Kidney epithelial cell (primary cell): Measurements from ENCODE around the gene WNT16. TPM values are rescaled to one million over a fixed set of nuclear protein-coding genes. Genes with fewer than 3 reads are reported as not detected.
"Not testable (repeated sequence)": the region's sequence is repeated elsewhere in the genome, so short reads cannot be mapped to it uniquely, and the experiment has no call there.

Experiments
- DNase-seq: peaks from one replicate; pipeline ENCODE4 v3.0.0-alpha.2; 2010; ENCODE audit warnings: low read depth
- H3K27me3 ChIP-seq: 2 replicates; pipeline ENCODE4 v1.6.0; 2011; ENCODE audit warnings: low read length; ENCODE audit not compliant: control insufficient read depth, insufficient read depth
- H3K36me3 ChIP-seq: 2 replicates; pipeline ENCODE4 v1.5.1; 2011; ENCODE audit warnings: low read length; ENCODE audit not compliant: control insufficient read depth, insufficient read depth
- H3K4me3 ChIP-seq: 2 replicates; pipeline ENCODE4 v1.5.1; 2011; ENCODE audit warnings: low read depth, mild to moderate bottlenecking, control low read depth, low read length
- total RNA-seq: library from RNA; depleted of rRNA; stranded (reverse); fragments of >200 nt; gene quantifications from 2 replicates; pipeline ENCODE4 v1.2.3, GENCODE V29; 2015
- TF ChIP-seq, protein P1 (sequence below): IDR thresholded peaks from 2 replicates; pipeline ENCODE4 v1.5.1; 2011; ENCODE audit warnings: mild to moderate bottlenecking, moderate library complexity, low read length, control low read depth, inconsistent platforms; ENCODE audit not compliant: insufficient read depth, poor library complexity, severe bottlenecking

The WNT16 gene
- total RNA-seq, 1 donor from 2014 or later = not detected

DNA sequence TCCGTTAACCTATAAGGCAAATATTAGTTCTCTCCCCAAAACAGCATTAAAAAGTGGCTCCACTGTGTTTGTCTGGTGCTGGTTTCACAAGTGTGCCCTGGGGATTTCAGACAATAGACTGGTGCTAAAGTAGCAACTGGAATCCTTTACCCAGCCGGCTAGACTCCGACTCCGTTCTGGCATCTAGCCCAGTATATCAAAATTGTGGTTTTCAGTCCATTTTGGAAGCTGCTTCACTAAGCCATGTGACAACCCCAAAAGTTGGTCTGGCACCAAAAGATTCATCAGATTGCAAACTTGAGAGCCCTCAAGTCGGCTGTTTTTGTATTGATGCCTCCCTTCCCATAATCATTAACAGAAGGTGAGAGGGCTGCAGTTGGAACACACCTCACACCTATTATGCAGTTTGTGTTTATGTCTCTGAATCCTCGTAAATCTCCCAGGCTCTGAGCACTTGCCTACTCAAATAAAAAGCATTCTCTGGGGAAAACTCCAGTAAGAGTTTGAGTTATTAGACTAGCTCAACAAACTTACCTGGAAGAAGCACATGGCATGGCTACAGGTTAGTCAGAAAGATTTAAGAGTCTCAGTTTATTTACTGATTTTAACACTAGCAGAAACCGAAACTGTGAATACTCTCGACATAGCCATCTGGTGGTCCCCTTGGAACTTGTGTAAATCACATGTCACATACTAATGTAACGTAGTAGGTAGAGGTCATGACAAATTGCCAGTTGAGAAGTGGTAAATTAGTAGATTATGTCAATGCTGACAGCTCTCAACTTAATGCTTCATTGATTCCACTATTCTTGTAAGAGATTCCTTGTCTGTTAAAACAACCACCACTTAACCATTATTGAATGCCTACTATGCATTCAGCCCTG lies 14.8 kb upstream of the WNT16 start:
- TF ChIP-seq, protein P1, sequence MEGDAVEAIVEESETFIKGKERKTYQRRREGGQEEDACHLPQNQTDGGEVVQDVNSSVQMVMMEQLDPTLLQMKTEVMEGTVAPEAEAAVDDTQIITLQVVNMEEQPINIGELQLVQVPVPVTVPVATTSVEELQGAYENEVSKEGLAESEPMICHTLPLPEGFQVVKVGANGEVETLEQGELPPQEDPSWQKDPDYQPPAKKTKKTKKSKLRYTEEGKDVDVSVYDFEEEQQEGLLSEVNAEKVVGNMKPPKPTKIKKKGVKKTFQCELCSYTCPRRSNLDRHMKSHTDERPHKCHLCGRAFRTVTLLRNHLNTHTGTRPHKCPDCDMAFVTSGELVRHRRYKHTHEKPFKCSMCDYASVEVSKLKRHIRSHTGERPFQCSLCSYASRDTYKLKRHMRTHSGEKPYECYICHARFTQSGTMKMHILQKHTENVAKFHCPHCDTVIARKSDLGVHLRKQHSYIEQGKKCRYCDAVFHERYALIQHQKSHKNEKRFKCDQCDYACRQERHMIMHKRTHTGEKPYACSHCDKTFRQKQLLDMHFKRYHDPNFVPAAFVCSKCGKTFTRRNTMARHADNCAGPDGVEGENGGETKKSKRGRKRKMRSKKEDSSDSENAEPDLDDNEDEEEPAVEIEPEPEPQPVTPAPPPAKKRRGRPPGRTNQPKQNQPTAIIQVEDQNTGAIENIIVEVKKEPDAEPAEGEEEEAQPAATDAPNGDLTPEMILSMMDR = no peak
- DNase-seq = peak; percentile 32
- Histone ChIP-seq H3K4me3 (no peak overlapping the region), H3K27me3 (no peaks in the 10 kb centered on the region), H3K36me3 (no peaks in the 10 kb centered on the region)

DNA sequence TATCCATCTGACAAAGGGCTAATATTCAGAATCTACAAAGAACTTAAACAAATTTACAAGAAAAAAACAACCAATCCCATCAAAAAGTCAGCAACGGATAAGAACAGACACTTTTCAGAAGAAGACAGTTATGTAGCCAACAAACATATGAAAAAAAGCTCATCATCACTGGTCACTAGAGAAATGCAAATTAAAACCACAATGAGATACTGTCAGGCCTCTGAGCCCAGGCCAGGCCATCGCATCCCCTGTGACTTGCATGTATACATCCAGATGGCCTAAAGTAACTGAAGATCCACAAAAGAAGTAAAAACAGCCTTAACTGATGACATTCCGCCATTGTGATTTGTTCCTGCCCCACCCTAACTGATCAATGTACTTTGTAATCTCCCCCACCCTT lies 13.6 kb upstream of the WNT16 start:
- H3K4me3 ChIP-seq, DNase-seq, H3K36me3 ChIP-seq, H3K27me3 ChIP-seq: not testable (repeated sequence)

DNA sequence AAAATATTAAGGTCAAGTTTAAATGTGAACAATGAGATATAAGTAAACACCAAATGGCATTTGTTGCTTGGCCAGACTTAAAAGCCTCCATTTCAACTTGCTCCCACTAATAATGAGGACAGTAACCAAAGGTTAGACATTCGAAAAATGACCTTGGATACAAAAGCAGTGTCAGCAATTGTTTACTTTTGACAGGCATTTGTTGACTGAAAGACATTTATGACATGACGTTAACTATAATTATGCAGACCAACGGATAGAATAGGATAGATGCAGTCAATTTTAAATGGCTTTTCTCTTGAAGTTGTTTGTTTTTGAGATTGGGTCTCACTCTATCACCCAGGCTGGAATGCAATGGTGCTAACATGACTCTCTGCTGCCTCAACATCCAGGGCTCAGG lies 6.3 kb upstream of the WNT16 start:
- H3K27me3 ChIP-seq = no peaks in the 10 kb centered on the region
- H3K4me3 ChIP-seq = no peak overlapping the region
- DNase-seq = no peak
- TF ChIP-seq, protein P1 = no peak
- H3K36me3 ChIP-seq = no peaks in the 10 kb centered on the region

DNA sequence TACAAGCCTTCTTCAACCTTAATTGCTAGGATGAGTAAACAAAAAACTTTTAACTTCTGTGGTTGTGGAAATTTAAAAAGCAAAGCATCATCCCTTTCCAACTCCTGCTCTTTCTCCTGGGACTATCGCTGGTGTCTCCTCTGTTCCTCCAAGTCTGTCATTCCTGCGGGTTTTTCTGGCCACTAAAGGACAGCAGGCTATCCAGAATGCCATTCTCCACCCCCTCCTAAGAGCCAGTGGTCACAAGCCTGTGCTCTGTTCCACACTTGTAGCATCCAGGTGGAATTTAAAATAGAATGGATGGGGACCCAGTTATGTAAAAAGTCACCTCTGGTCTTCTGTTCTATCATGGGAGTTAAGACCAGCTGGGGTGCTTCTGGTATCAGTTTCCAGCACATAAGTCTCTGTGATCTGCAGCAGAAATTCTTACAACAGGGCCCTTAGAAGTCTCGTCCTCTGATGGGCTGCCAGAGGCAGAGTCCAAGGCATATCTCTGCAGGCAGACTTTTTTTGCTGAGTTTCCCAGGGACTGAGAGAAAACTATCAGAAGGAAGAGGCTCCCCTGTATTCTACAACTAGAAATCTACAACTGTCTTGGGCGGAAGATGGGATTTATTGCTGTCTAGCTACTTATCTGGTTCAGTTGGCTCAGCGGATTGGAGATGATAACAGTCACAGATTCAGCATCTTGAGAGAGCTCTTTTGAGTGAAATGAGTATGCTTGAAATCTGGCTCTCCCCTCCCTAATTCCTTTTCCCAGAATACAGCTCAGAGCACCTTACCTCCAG lies 5.1 kb upstream of the WNT16 start:
- TF ChIP-seq, protein P1 = no peak
- no peak for DNase-seq
- Histone ChIP-seq H3K4me3 (no peak overlapping the region), H3K36me3 (no peaks in the 10 kb centered on the region), H3K27me3 (peaks cover 4% of the 10 kb centered on the region)

DNA sequence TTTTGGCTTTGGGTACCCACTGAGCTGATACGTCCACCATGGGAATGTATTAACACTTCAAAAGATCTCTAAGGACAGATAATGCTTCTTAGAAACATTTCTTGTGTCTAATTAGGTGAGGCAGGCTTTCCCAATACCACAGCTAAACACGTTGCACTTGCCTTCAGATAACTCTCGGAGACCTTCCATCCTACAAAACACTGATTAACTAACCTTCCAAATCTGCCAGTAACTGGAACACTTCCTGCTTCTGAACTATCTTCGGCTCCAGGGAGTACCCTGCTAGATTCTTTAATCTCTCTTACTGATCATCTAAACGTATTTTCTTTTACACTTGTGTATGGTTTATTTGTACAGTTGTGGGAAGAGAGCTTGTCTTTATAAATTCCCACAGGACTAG lies 1.1 kb upstream of the WNT16 start:
- TF ChIP-seq, protein P1 = no peak
- no peaks in the 10 kb centered on the region for H3K36me3 ChIP-seq
- no peak for DNase-seq
- no peak overlapping the region for H3K4me3 ChIP-seq
- peaks cover 22% of the 10 kb centered on the region for H3K27me3 ChIP-seq
